NCI-H1417 (cell line): ENCODE measurements around the gene SPOCK1.
A peak's percentile ranks its signal among the peaks of the same experiment; 100 is the strongest.

Experiments
- DNase-seq, 3 experiments: peaks; one replicate each; lab custom pipeline; 2025; lab: John Stamatoyannopoulos, UW

Gene SPOCK1

GRCh38 chr5:137329586-137330296 is 169.4 kb downstream of the SPOCK1 start:
- DNase-seq, result no peak

GRCh38 chr5:137328991-137329390 is 170.1 kb downstream of the SPOCK1 start:
- no peak for DNase-seq

DNA sequence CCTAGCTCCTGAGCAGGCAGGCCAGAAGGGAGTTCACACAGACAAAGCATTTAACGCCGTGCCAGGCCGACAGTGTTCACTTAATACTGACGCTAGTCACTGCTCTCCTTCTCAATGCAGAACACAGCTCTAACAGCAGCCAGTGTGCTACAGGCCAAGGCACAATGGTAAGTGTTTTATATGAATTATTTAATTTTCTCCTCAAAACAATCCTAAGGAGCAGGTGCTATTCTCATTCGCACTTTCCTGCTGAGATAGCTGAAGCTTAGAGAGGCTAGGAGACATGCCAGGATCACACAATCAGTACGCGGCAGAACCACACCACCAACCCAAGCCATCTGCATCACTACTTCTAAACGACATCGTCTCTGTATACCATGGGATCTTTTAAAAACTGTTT is 170.7 kb downstream of the SPOCK1 start:
- DNase-seq, result no peak

- no peak for DNase-seq
Observed at GRCh38 chr5:137325721-137326120, 173.4 kb downstream of the SPOCK1 start.

DNA sequence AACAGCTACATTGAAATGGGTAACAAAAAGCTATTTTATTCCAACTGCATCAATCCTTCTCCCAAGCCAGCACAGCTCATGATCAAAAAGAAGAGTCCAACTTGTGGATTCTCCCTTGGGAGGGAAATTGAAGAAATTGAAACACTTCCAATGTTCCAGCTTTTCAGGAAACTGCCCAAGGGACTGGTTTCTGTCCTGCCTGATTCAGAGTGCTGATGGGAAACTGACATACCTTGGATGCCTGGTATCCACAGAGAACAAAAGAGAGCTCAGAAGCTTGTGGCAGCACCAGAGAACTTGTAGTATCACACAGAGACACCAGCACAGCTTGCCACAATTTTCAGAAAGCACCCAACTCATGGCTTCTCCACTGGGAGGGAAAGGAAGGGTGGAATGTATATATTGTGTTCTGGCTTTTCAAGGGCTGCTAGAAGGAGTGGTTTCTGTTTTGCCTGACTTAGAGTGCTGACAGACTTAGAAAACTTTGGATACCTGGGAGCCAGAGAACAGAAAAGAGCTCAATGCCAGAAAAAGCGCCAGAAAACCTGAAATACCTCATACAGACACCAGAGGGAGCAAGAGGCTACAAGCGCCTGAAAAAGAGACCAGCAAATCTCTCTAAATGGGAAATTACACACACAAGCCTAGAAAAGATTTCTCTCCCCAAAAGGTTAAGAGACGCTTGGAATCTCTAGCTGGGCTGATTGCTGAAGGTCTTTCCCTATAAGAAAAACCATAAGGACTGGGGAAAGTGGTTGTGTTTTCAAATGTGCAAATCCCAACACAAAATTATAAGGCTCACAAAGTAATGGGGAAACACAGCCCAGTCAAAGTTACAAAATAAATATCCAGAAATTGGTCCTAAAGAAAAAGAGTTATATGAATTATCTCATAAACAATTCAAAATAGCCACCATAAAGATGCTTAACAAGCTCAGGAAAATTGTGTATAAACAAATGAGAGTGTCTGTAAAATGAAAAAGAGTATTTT is 178.8 kb downstream of the SPOCK1 start:
- DNase-seq, result peak; percentile 28 to 72 (median 69)

DNA sequence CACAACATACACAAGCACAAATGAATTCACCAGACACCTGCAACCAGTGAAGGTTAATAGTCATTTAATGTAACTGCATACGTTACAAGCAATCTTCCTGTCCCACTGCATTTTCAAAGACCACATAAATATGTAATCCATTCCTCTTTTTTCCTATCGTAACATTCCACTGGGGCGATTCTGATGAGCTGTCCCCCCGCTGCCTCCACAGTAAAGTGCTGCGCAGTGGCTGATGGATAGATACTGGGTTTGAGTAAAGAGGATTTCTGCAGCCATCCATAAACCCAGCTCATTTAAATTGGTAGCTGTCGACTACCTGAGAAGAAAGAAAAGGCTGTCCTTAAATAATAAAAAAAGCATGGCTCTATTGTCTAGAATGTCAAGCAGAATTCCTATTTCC is 181.1 kb downstream of the SPOCK1 start:
- DNase-seq, result no peak

GRCh38 chr5:137316346-137316736 is 182.8 kb downstream of the SPOCK1 start:
- DNase-seq, result no peak

DNA sequence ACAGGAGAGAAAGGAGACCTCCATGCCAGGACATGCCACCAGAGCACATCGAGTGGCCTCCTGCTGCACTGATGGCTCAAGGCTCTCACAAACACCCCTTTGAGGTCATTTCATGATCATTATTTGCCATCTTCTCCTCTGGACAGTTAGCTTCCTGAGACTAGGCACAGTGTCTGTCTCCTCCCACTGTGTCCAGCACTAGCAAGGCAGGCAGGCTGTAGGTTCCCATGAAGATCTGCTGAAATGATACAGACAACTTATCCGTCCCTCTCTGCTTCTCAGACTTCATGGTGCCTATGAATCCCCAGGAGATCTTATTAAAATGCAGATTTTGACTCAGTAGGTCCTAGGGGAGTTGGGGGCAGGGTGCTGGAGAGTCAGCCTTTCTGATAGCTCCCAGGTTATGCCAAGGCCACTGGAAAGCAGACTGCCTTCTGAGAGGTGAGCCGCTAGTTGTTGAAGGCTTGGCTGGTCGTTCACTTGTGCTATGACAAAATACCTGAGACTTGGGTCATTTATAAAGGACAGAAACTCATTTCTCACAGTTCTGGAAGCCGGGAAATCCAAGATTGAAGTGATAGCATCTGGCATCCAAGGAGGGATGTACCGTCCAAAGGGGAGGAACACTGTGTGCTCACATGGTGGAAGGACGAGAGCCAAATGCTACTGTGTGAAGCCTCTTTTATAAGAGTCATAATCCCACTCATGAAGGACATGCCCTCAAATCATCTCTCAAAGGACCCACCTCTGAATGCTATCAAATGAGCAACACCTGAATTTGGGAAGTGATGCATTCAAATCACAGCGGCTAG is 183.4 kb downstream of the SPOCK1 start:
- DNase-seq, result no peak

- DNase-seq, result no peak
Observed at GRCh38 chr5:137315109-137315508, 184.0 kb downstream of the SPOCK1 start.

- DNase-seq, result no peak
Observed at GRCh38 chr5:137313526-137314175, 185.5 kb downstream of the SPOCK1 start.

GRCh38 chr5:137312011-137312410 is 187.1 kb downstream of the SPOCK1 start:
- no peak for DNase-seq

DNA sequence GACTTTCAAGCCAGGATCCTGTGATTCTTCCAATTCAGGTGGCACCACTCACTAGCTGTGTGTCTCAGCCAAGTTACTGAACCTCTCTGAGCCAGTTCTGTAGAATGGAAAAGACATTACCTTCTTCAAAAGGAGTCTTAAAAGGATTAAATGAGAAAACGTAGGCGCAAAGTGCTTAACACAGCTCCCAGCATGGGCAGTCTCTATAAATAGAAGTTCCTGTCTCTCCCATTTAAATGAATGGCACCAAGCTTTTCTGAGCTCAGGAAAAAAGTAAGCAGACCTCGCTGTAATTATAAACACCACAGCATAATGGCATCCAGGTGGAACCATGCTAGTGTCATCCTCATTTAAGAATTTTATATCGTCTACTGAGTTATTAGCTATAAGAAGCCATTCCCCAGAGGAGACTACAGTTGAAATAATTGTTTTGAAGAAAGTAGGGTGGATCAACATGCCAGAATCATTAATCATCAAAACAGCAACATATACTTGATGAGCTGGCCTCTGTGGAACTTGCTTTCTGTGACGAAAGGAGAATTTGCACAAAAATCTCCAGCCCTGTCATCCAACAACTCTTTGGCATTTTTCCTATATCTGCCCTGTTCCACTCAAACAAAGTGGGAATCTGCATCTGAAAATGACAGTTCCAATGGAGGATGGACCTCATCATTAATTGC is 188.9 kb downstream of the SPOCK1 start:
- no peak for DNase-seq

- no peak for DNase-seq
Observed at GRCh38 chr5:137309290-137309689, 189.8 kb downstream of the SPOCK1 start.

- DNase-seq, result no peak
Observed at GRCh38 chr5:137308311-137308710, 190.8 kb downstream of the SPOCK1 start.

- DNase-seq, result no peak
Observed at GRCh38 chr5:137306903-137307302, 192.2 kb downstream of the SPOCK1 start.

GRCh38 chr5:137305971-137306602 is 193.0 kb downstream of the SPOCK1 start:
- no peak for DNase-seq

- DNase-seq, result peak; percentile 26 to 87 (median 66)
Observed at GRCh38 chr5:137304226-137304874, 194.8 kb downstream of the SPOCK1 start.

DNA sequence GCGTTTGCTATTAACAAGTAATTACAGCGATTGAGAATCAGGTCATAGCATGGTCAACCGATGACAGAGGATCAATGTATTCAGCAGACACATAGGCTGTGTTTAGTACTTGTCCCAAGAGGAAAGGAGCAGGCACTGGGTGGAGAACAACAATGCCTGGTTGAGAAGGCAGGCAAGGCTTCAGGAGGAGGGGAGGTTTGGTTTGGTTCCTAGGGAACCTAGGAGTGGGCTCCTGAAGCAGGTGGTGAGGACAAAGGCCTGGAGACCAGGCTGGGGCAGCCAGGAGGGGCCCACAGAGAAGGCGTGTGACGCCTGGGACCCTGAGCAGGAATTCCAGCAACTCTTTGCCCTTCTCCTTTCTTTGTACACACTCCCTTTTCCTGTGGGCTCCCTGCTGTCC is 195.6 kb downstream of the SPOCK1 start:
- DNase-seq, result peak in 1 of 3 experiments; percentile 51

- no peak for DNase-seq
Observed at GRCh38 chr5:137300411-137301240, 198.5 kb downstream of the SPOCK1 start.
